Activated CD8-positive, alpha-beta memory T cell treated with anti-CD3 and anti-CD28 coated beads, Interleukin-2, amount 50 U/mL, for 24 hours (primary cell): ENCODE results near the gene C2orf69.
"Not testable (repeated sequence)": the region's sequence is repeated elsewhere in the genome, so short reads cannot be mapped to it uniquely, and the experiment has no call there.

Experiments
- DNase-seq: peaks from one replicate; pipeline ENCODE4 v3.0.0-alpha.2; 2020; ENCODE audit errors: extremely low read depth

The C2orf69 gene, protein sequence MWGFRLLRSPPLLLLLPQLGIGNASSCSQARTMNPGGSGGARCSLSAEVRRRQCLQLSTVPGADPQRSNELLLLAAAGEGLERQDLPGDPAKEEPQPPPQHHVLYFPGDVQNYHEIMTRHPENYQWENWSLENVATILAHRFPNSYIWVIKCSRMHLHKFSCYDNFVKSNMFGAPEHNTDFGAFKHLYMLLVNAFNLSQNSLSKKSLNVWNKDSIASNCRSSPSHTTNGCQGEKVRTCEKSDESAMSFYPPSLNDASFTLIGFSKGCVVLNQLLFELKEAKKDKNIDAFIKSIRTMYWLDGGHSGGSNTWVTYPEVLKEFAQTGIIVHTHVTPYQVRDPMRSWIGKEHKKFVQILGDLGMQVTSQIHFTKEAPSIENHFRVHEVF

DNA sequence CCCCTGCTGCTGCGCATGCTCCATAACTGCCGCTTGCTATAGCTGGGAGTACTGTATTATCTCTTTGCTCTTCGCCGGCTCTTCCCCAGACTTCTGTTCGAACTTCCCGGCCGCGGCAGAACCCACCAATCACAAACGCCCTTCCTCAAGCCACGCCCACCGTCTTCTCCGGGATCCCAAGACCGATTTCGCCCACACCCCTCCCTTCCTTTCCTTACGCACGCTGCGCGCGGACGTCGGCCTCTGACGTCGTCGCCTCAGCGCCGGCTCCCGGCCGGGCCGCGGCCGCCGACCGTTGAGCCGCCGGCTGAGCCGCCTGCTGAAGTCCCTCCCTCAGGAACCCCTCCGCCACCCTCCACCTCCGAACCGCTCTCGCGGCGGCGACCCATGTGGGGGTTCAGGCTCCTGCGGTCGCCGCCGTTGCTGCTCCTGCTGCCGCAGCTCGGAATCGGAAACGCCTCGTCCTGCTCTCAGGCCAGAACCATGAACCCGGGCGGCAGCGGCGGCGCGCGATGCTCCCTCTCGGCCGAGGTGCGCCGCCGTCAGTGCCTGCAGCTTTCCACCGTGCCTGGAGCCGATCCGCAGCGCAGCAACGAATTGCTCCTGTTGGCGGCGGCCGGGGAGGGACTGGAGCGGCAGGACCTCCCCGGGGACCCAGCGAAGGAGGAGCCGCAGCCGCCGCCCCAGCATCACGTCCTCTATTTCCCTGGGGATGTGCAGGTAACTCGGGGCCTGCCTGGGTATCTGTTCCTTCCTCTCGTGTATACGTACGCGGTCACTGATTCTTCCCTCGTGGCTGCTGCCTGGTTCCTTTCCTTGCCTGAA, at the start of gene C2orf69:
C2orf69 (plus strand) TSS at position 242 of the 825 bp plus-strand sequence; CDS start at position 388, 146 bp downstream.
- peak; percentile 82 for DNase-seq

DNA sequence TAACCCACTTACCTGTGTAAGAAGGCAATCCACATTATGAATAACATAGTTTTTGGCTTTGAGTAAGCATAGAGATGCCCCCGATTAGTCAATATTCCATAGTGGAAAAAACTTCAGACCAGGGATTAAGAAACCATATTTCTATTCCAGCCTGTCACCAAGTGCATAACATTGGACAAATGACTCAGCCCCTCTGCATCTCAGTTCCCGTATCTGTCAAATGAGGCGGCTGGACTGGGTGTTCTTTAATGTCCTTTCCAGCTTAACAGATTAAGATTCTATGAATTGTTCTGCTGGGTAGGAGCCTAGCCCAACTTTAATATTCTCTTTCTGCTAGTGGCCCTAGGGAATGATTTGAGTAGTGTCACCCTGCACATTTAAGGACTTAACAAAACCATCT, 48.3 kb upstream of the C2orf69 start:
- DNase-seq = no peak

GRCh38 chr2:199865905-199866304, 45.2 kb upstream of the C2orf69 start:
- no peak for DNase-seq

- no peak for DNase-seq
These were observed 42.5 kb upstream of the C2orf69 start for GRCh38 chr2:199868431-199869226.

DNA sequence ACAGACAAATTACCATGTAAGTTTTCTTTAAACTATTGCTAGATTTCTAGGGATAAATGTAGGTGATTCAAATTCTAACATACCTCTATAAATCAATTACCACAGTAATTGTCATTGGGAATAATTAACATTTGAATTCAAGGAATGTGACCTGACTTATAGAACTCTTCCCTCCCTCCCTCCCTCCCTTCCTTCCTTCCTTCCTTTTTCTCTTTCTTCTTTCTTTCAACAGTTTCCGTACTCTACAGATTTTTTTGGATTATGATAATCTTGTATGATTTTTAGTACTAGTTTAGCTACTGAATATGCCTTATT, 41.9 kb upstream of the C2orf69 start:
- DNase-seq = no peak

DNA sequence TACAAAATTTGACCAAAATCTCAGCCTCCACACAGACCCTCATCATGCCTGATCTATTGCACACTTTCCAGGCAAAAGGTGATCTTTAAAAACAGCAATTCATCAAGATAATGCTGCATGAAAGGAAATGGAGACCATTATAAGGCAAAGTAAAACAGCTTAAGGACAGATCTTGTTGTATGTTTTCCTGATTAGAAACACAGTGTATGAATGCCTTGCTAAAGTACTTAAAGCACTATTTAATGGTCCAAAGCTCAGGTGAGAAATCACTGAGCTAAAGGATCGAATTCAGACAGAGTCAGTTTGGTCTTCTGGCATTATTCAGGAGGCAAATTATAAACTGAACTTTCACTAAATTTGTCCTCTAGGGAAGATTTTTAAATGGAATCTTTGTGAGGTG, 41.4 kb upstream of the C2orf69 start:
- DNase-seq = no peak

DNA sequence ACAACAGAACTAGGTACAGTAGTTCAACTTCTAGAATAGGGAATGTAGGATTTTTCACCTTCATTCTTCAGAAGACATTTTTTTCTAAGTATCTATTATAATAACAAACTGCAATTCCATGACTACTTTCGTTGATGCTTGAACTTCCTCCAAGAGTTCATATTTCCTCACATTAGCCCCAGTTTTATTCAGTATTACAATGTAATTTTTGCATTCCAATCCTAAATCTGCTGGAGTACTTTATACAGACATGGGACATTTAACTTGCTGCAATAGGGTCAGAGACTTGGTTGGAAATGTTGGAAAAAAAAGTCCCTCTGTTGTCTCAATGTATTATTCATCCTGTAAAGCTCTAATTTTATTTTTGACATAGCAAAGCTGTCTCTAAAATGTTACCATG, 40.5 kb upstream of the C2orf69 start:
- no peak for DNase-seq

DNA sequence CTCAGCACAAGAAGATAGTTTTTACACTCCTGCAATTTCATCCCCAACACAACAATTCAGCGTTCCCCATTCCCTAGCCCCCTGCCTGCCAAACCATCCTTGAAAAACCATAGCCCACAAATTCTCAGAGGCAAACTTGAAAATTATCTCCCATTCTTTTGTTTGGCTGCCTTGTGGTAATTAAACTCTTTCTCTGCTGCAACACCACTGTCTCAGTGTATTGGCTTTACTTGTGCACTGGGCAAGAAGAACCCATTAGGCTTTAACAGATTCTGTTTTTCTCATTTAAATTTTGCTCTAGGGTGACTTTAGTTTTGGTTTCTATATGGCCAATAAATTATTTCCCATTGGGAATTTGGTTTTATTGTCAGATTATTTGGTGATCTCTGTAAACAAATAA, 36.9 kb upstream of the C2orf69 start:
- no peak for DNase-seq

- DNase-seq = no peak
These were observed 35.7 kb upstream of the C2orf69 start for GRCh38 chr2:199875400-199875799.

GRCh38 chr2:199882667-199883066, 28.4 kb upstream of the C2orf69 start:
- no peak for DNase-seq

DNA sequence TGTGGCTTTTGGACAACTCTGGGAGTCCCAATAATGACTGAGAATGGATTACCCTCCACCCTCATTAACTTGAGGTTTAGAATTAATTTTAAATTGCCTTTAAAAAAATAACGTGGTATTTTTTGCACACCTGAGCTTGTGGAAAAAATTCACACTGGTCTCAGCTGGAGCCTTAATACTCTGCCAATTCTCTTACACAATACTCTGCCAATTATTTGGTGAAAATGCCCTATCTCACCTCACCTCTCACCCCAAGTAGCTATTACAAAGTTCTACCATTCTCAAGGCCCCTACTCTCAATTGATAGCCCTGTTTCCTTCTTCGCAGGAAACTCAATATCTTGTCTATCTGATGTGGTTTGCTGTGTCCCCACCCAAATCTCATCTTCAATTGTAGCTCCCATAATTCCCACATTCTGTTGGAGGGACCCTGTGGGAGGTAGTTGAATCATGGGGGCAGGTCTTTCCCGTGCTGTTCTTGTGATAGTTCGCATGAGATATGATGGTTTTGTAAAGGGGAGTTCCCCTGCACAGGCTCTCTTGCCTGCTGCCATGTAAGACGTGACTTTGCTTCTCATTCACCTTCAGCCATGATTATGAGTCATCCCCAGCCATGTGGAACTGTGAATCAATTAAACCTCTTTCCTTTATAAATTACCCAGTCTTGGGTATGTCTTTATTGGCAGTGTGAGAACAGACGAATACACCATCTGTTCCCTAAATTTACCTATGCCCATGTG, 27.4 kb upstream of the C2orf69 start:
- no peak for DNase-seq

- no peak for DNase-seq
These were observed 15.7 kb upstream of the C2orf69 start for GRCh38 chr2:199895406-199895805.

DNA sequence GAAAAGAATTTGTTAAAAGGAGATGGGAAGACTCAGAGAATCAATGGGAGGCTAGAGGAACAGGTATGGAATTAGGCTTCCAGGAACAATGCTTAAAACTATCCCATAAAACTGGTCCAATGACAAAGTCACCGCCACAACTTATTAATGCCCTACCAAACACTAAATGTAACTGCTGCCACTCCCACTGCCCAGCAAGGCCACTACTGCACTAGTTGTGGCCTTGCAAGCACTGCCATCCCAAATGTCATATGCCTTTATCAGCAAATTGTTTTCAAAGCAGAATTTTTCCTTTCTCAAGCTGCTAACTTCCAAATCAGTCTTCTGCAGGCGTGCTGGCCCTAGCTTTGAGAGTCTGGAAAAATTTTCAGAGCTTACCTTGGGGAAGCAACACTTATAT, 14.5 kb upstream of the C2orf69 start:
- DNase-seq = no peak

GRCh38 chr2:199901942-199902341, 9.2 kb upstream of the C2orf69 start:
- DNase-seq = no peak

- no peak for DNase-seq
These were observed 8.5 kb upstream of the C2orf69 start for GRCh38 chr2:199902486-199903110.

DNA sequence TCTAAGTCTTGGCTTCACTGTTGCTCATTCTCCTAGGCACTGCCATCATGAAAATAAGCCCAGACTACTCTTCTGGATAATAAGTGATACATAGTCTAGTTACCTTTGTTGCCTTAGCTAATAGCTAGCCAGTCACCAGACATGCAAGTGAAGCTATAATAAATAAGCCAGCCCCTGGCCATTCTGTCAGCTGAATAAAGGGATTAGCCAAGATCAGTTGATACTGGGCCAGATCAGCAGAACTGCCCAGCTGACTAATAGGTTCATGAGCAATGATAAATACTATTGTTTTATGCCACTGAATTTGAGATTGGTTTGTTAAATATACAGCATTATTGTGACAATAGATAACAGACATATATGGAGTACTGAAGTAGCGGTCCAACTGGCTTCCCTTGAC, 8.0 kb upstream of the C2orf69 start:
- DNase-seq = no peak

DNA sequence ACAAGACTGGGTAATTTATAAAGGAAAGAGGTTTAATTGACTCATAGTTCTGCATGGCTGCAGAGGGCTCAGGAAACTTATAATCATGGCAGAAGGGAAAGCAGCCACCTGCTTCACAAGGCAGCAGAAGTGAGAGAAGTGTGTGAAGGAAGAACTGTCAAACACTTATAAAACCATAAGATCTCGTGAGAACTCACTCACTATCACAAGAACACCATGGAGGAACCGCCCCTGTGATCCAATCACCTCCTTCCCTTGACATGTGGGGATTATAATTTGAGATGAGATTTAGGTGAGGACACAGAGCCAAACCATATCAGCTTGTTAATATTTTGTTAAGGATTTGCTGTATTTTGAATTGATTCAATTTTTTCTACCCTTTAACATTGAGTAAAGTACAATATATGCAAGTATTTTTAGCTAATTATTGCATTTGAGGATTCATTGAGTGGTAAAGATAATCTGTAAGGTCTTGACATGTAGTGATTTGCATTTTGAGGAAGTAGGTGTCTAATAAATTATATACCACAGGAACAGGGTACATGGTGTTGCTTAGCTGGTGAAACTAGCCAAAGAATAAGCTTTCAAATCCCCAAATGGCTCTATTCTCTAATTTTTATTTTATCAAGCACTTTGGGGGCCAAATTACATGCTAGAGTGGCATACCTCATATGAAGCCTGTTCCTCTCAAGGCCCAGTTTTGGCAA, 3.9 kb upstream of the C2orf69 start:
- DNase-seq = no peak

- no peak for DNase-seq
These were observed 598 bp upstream of the C2orf69 start for GRCh38 chr2:199910338-199911051.

GRCh38 chr2:199911877-199912161, 726 bp downstream of the C2orf69 start:
- no peak for DNase-seq

DNA sequence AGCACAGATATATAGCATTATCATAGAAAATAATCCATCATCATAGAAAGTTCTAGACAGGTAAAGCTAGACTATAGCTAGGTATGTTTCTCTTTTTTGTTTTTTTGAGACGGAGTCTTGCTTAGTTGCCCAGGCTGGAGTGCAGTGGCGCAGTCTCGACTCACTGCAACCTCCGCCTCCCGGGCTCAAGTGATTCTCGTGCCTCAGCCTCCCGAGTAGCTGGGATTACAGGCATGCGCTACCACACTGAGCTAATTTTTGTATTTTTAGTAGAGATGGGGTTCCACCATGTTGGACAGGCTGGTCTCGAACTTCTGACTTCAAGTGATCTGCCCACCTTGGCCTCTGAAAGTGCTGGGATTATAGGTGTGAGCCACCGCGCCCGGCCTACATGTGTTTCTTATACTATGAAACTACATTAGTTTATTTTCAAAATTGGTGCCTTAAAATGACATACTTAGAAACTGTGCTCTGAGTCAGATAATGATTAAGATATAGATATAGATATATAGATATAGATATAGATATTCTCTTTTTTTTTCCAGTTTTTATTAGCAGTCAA, 1.5 kb downstream of the C2orf69 start:
- DNase-seq = not testable (repeated sequence)
